SK-N-SH (cell line): ENCODE measurements around the gene COPS4. TPM values are rescaled to one million over a fixed set of nuclear protein-coding genes. Genes with fewer than 3 reads are reported as not detected.

Source experiments
- CTCF ChIA-PET: fragments of 300-600, 350-600 bp; formaldehyde crosslinking; extraction: SDS; loops from one replicate; lab custom pipeline; 2021; lab: Yijun Ruan, JAX
- POLR2A ChIA-PET: fragments of 350-600 bp; sonication (Branson Sonifier 250); formaldehyde crosslinking; extraction: SDS; loops from one replicate; lab custom pipeline; 2020; ENCODE audit warnings: antibody characterized with exemption, inconsistent platforms; lab: Yijun Ruan, JAX
- DNase-seq: peaks from one replicate; pipeline ENCODE4 v3.0.0; 2012
- H2AFZ ChIP-seq: fragments of 200-600 bp; sonication (generic); 2 replicates; pipeline ENCODE4 v1.8.1; 2016; ENCODE audit warnings: antibody characterized with exemption, mild to moderate bottlenecking, low read depth
- H3F3A ChIP-seq: fragments of 200-600 bp; sonication (generic); replicated peaks from 2 replicates; pipeline ENCODE3; 2016; ENCODE audit warnings: antibody characterized with exemption, mild to moderate bottlenecking; ENCODE audit not compliant: insufficient read depth
- H3K27ac ChIP-seq, 2 experiments: fragments of 200-500 bp in 1 of 2; fragments of 200-600 bp in 1 of 2; sonication (Bioruptor generic) in 1 of 2; sonication (generic), shearing (Covaris generic) in 1 of 2; 2 replicates each; pipeline versions ENCODE4 v1.5.1 to v1.6.1; 2014 to 2016; ENCODE audit warnings: low read depth in 2 of 2, inconsistent platforms in 1 of 2, low read length in 1 of 2, mild to moderate bottlenecking in 1 of 2, mixed read lengths in 1 of 2
- H3K27me3 ChIP-seq: fragments of 200-600 bp; sonication (generic), shearing (Covaris generic); 2 replicates; pipeline ENCODE4 v1.6.1; 2016; ENCODE audit warnings: mixed run types; ENCODE audit not compliant: insufficient read depth
- H3K36me3 ChIP-seq, 2 experiments: fragments of 200-500 bp in 1 of 2; fragments of 200-600 bp in 1 of 2; sonication (Bioruptor generic) in 1 of 2; sonication (generic) in 1 of 2; replicated peaks in 1 of 2; 2 replicates each; pipeline versions ENCODE3 to v1.5.1; 2014 to 2016; ENCODE audit warnings: low read length in 1 of 2, mild to moderate bottlenecking in 1 of 2; ENCODE audit not compliant: insufficient read depth in 2 of 2, control insufficient read depth in 1 of 2
- H3K4me1 ChIP-seq, 2 experiments: fragments of 200-500 bp in 1 of 2; fragments of 200-600 bp in 1 of 2; sonication (Bioruptor generic) in 1 of 2; sonication (generic), shearing (Covaris generic) in 1 of 2; 2 replicates each; pipeline versions ENCODE4 v1.5.1 to v1.6.1; 2014 to 2016; ENCODE audit warnings: low read depth in 1 of 2, low read length in 1 of 2, mixed run types in 1 of 2; ENCODE audit not compliant: insufficient read depth in 2 of 2, control insufficient read depth in 1 of 2
- H3K4me2 ChIP-seq: fragments of 200-600 bp; sonication (generic), shearing (Covaris generic); 2 replicates; pipeline ENCODE4 v1.6.1; 2017; ENCODE audit warnings: mixed run types
- H3K4me3 ChIP-seq, 2 experiments: fragments of 200-500 bp in 1 of 2; fragments of 200-600 bp in 1 of 2; sonication (Bioruptor generic) in 1 of 2; sonication (generic), shearing (Covaris generic) in 1 of 2; 2 replicates each; pipeline versions ENCODE4 v1.5.1 to v1.8.1; 2014 to 2016; ENCODE audit warnings: low read depth in 2 of 2, inconsistent platforms in 1 of 2, low read length in 1 of 2, mild to moderate bottlenecking in 1 of 2, mixed read lengths in 1 of 2, moderate library complexity in 1 of 2
- H3K79me2 ChIP-seq: fragments of 200-600 bp; sonication (generic); 2 replicates; pipeline ENCODE4 v1.8.1; 2017; ENCODE audit warnings: mild to moderate bottlenecking; ENCODE audit not compliant: insufficient read depth
- H3K9ac ChIP-seq: fragments of 200-600 bp; sonication (generic); 2 replicates; pipeline ENCODE4 v1.6.1; 2017; ENCODE audit warnings: mixed run types
- H3K9me2 ChIP-seq: fragments of 200-600 bp; sonication (generic); 2 replicates; pipeline ENCODE4 v1.6.1; 2017; ENCODE audit warnings: mixed run types
- H3K9me3 ChIP-seq: fragments of 200-600 bp; sonication (generic); 2 replicates; pipeline ENCODE4 v1.6.1; 2017; ENCODE audit warnings: mixed run types, mild to moderate bottlenecking, moderate library complexity
- H4K20me1 ChIP-seq: fragments of 200-600 bp; sonication (generic); 2 replicates; pipeline ENCODE4 v1.6.1; 2017; ENCODE audit warnings: mild to moderate bottlenecking, mixed run types; ENCODE audit not compliant: insufficient read depth
- CHD2 ChIP-seq: fragments of 150-350 bp; IDR thresholded peaks from 2 replicates; pipeline ENCODE4 v1.6.1; 2018; ENCODE audit warnings: low read length; ENCODE audit not compliant: partially characterized antibody
- CTCF ChIP-seq: fragments of 200-600 bp; sonication (generic); IDR thresholded peaks from 2 replicates; pipeline ENCODE4 v1.6.1; 2017; ENCODE audit warnings: antibody characterized with exemption, mild to moderate bottlenecking, moderate library complexity
- ELF1 ChIP-seq: IDR thresholded peaks from 2 replicates; pipeline ENCODE4 v1.4.0; 2012
- EP300 ChIP-seq, 2 experiments: IDR thresholded peaks; 2 replicates each; pipeline versions ENCODE4 v1.4.0 to v1.6.1; 2012; ENCODE audit warnings: borderline replicate concordance in 1 of 2, low read depth in 1 of 2, low read length in 1 of 2
- FOSL2 ChIP-seq: IDR thresholded peaks from 2 replicates; pipeline ENCODE4 v1.4.0; 2012; ENCODE audit warnings: low read depth, mild to moderate bottlenecking, moderate library complexity, borderline replicate concordance
- GABPA ChIP-seq: IDR thresholded peaks from 2 replicates; pipeline ENCODE4 v1.4.0; 2012; ENCODE audit warnings: low read depth, mild to moderate bottlenecking
- GATA2 ChIP-seq: sonication (generic); formaldehyde crosslinking; IDR thresholded peaks from 2 replicates; pipeline ENCODE4 v1.5.0; 2020; ENCODE audit warnings: mild to moderate bottlenecking, missing genetic modification reagents
- IRF3 ChIP-seq: fragments of 150-350 bp; IDR thresholded peaks from 2 replicates; pipeline ENCODE4 v1.6.1; 2016; ENCODE audit warnings: mild to moderate bottlenecking, low read depth, low read length
- JUND ChIP-seq: IDR thresholded peaks from 2 replicates; pipeline ENCODE4 v1.4.0; 2012
- MEF2A ChIP-seq: IDR thresholded peaks from 2 replicates; pipeline ENCODE4 v1.4.0; 2012; ENCODE audit warnings: low read depth, borderline replicate concordance
- NFIC ChIP-seq: IDR thresholded peaks from 2 replicates; pipeline ENCODE4 v1.4.0; 2012; ENCODE audit warnings: borderline replicate concordance
- NRF1 ChIP-seq: IDR thresholded peaks from 2 replicates; pipeline ENCODE4 v1.6.1; 2012; ENCODE audit warnings: low read depth, mild to moderate bottlenecking, low read length
- POLR2AphosphoS5 ChIP-seq: IDR thresholded peaks from 2 replicates; pipeline ENCODE4 v1.6.1; 2012; ENCODE audit warnings: low read depth, low read length
- RAD21 ChIP-seq: IDR thresholded peaks from 2 replicates; pipeline ENCODE4 v1.6.1; 2012; ENCODE audit warnings: mild to moderate bottlenecking, low read length
- REST ChIP-seq: IDR thresholded peaks from 2 replicates; pipeline ENCODE4 v1.6.1; 2012; ENCODE audit warnings: mild to moderate bottlenecking, low read depth, low read length, moderate library complexity
- RFX5 ChIP-seq: IDR thresholded peaks from 2 replicates; pipeline ENCODE4 v1.6.1; 2012; ENCODE audit warnings: mild to moderate bottlenecking, improper control_type of control experiment, low read length
- SMC3 ChIP-seq: IDR thresholded peaks from 2 replicates; pipeline ENCODE4 v1.6.1; 2012; ENCODE audit warnings: low read depth, low read length, improper control_type of control experiment
- TCF12 ChIP-seq: IDR thresholded peaks from 2 replicates; pipeline ENCODE4 v1.4.0; 2012
- TEAD4 ChIP-seq: IDR thresholded peaks from 2 replicates; pipeline ENCODE4 v1.4.0; 2012; ENCODE audit warnings: mild to moderate bottlenecking, borderline replicate concordance; ENCODE audit not compliant: insufficient read depth
- YY1 ChIP-seq: IDR thresholded peaks from 2 replicates; pipeline ENCODE4 v1.4.0; 2012; ENCODE audit warnings: low read depth, mild to moderate bottlenecking
- ZBTB33 ChIP-seq: IDR thresholded peaks from 2 replicates; pipeline ENCODE4 v1.4.0; 2012; ENCODE audit warnings: low read depth, borderline replicate concordance
- WGBS: methylation state at CpG from one replicate; pipeline ENCODE4 v1.1.6; 2017; ENCODE audit warnings: low lambda C conversion rate; 5-methylcytosine and 5-hydroxymethylcytosine counted together
- polyA plus RNA-seq, 3 experiments: library from polyadenylated mRNA; depleted of rRNA; stranded (reverse); fragments of >200 nt; gene quantifications; 2 replicates each; pipeline ENCODE4 v1.2.3, GENCODE V29; 2012

Gene COPS4
- polyA plus RNA-seq, 1 of the 3 experiments (the other 2 are of a cell fraction): 33.9 TPM

- ChIA-PET POLR2A (no interaction called here), CTCF (interaction anchor here (0.6 to 1.3 kb wide), 3 partner anchors 10 to 115 kb away, joined by 3 read pairs; no protein-coding TSS in a partner anchor)
- no peaks in the 10 kb centered on the region for H3K79me2 ChIP-seq
- H3K27ac ChIP-seq: no peak overlapping the region
- H3K4me2 ChIP-seq: no peak overlapping the region
- H3K27me3 ChIP-seq: no peaks in the 10 kb centered on the region
- H3K36me3 ChIP-seq: peaks cover 0 to 4% of the 10 kb centered on the region in 2 experiments
- no peaks in the 10 kb centered on the region for H3K9me2 ChIP-seq
- peaks cover 10% of the 10 kb centered on the region for H3F3A ChIP-seq
- 90% methylated on average over 6 of the region's 6 CpGs for WGBS
- H4K20me1 ChIP-seq: no peaks in the 10 kb centered on the region
- no peak overlapping the region for H3K4me3 ChIP-seq
- no peak for TF ChIP-seq SMC3
- TF ChIP-seq YY1: no peak
- no peak for TF ChIP-seq POLR2AphosphoS5
- no peak for TF ChIP-seq GABPA
- TF ChIP-seq GATA2: no peak
- TF ChIP-seq RFX5: no peak
- no peak for TF ChIP-seq NRF1
- no peak for TF ChIP-seq RAD21
- TF ChIP-seq FOSL2: no peak
- no peak for TF ChIP-seq TCF12
- TF ChIP-seq CHD2: no peak
- TF ChIP-seq, all 33 proteins: peak for 0
- H3K9me3 ChIP-seq: no peaks in the 10 kb centered on the region
- H3K4me1 ChIP-seq: no peaks in the 10 kb centered on the region
- H3K9ac ChIP-seq: no peak overlapping the region
- no peak overlapping the region for H2AFZ ChIP-seq
- no peak for DNase-seq
These were observed 45.6 kb downstream of the COPS4 start for GRCh38 chr4:83080561-83080960.

- WGBS: 100% methylated on average over 1 of the region's 4 CpGs
- no peaks in the 10 kb centered on the region for H3K9me3 ChIP-seq
- no peak for DNase-seq
- peaks cover 4% of the 10 kb centered on the region for H3F3A ChIP-seq
- CTCF ChIA-PET: interaction anchor here (1.8 kb wide), 1 partner anchor 8 kb away, joined by 7 read pairs; no protein-coding TSS in a partner anchor
- no peaks in the 10 kb centered on the region for H3K9me2 ChIP-seq
- H3K36me3 ChIP-seq: no peaks in the 10 kb centered on the region
- no peaks in the 10 kb centered on the region for H4K20me1 ChIP-seq
- no peak overlapping the region for H3K27ac ChIP-seq
- H3K4me1 ChIP-seq: no peaks in the 10 kb centered on the region
- no peak overlapping the region for H3K4me3 ChIP-seq
- no peak overlapping the region for H3K9ac ChIP-seq
- H3K4me2 ChIP-seq: no peak overlapping the region
- no peak overlapping the region for H2AFZ ChIP-seq
- no peaks in the 10 kb centered on the region for H3K27me3 ChIP-seq
- H3K79me2 ChIP-seq: no peaks in the 10 kb centered on the region
- TF ChIP-seq RFX5 (no peak), JUND (no peak), CTCF (no peak), TCF12 (no peak), IRF3 (no peak), POLR2AphosphoS5 (no peak), ELF1 (no peak), ZBTB33 (no peak), MEF2A (no peak), EP300 (IDR thresholded peaks at IDR 0.05; ENCODE audit: borderline replicate concordance in 1 of 2, low read depth in 1 of 2, low read length in 1 of 2) (no peak), TEAD4 (no peak), RAD21 (no peak), NFIC (no peak), SMC3 (no peak), GATA2 (no peak), FOSL2 (no peak), REST (no peak), CHD2 (no peak), YY1 (no peak)
- TF ChIP-seq, all 33 proteins: peak for 0
- POLR2A ChIA-PET: no interaction called here
These were observed 47.8 kb downstream of the COPS4 start for GRCh38 chr4:83082777-83083176.
